ENCODE measurements around the gene ABCG1.

ABCG1 gene

GRCh38 chr21:42198929-42199867 is 19.7 kb upstream of the ABCG1 start:
- Histone ChIP-seq H3K4me1 (peaks cover 50 to 82% (median 70%) of the 10 kb centered on the region in 10 experiments), H3K9me3 (replicated peaks in 1 of 11) (peaks cover 0 to 9% (median 0%) of the 10 kb centered on the region in 11 experiments; a peak in 7 of 22 replicates), H4K20me1 (no peaks in the 10 kb centered on the region), H3K9ac (peak overlapping the region; percentile 51 to 70 (median 59); a peak in 19 of 22 replicates), H3K4me2 (peak overlapping the region; percentile 30 to 91 (median 73)), H3K27me3 (no peaks in the 10 kb centered on the region), H3K36me3 (no peaks in the 10 kb centered on the region), H3K4me3 (no peak overlapping the region), H3K27ac (peak overlapping the region; percentile 67 to 97 (median 84))
- TF ChIP-seq Cebpa-rat (IDR thresholded peaks at IDR 0.05) = peak in 10 of 11 experiments; percentile 68 to 98 (median 88); a peak in 20 of 22 replicates

- H3K36me3 ChIP-seq = no peaks in the 10 kb centered on the region
- no peaks in the 10 kb centered on the region for H3K27me3 ChIP-seq
- TF ChIP-seq Cebpa-rat (IDR thresholded peaks at IDR 0.05) = no peak
- H3K9me3 ChIP-seq (replicated peaks in 1 of 11) = peaks cover 0 to 9% (median 0%) of the 10 kb centered on the region in 11 experiments; a peak in 7 of 22 replicates
- no peaks in the 10 kb centered on the region for H4K20me1 ChIP-seq
- H3K4me1 ChIP-seq = peaks cover 43 to 77% (median 63%) of the 10 kb centered on the region in 10 experiments
- peak overlapping the region; percentile 30 to 91 (median 73) for H3K4me2 ChIP-seq
- H3K9ac ChIP-seq = peak overlapping the region; percentile 49 to 70 (median 59); a peak in 19 of 22 replicates
- H3K4me3 ChIP-seq = no peak overlapping the region
- peak overlapping the region; percentile 67 to 97 (median 84) for H3K27ac ChIP-seq
Observed at GRCh38 chr21:42199868-42200463, 19.0 kb upstream of the ABCG1 start.

- H3K4me1 ChIP-seq = peaks cover 32 to 70% (median 52%) of the 10 kb centered on the region in 10 experiments
- peaks cover 0 to 9% (median 0%) of the 10 kb centered on the region in 11 experiments; a peak in 7 of 22 replicates for H3K9me3 ChIP-seq (replicated peaks in 1 of 11)
- no peak overlapping the region for H3K4me3 ChIP-seq
- H3K36me3 ChIP-seq = no peaks in the 10 kb centered on the region
- no peaks in the 10 kb centered on the region for H4K20me1 ChIP-seq
- peak overlapping the region in 7 of 11 experiments; percentile 41 to 91 (median 79); a peak in 10 of 22 replicates for H3K4me2 ChIP-seq
- no peaks in the 10 kb centered on the region for H3K27me3 ChIP-seq
- H3K9ac ChIP-seq = peak overlapping the region in 2 of 11 experiments; percentile 9 to 27; a peak in 1 of 22 replicates
- TF ChIP-seq Cebpa-rat (IDR thresholded peaks at IDR 0.05) = no peak
- H3K27ac ChIP-seq = peak overlapping the region in 9 of 11 experiments; percentile 25 to 97 (median 39); a peak in 16 of 22 replicates
Observed at GRCh38 chr21:42200906-42201614, 17.9 kb upstream of the ABCG1 start.

- no peak for TF ChIP-seq Cebpa-rat (IDR thresholded peaks at IDR 0.05)
- Histone ChIP-seq H3K9me3 (replicated peaks in 1 of 11) (peaks cover 0 to 9% (median 0%) of the 10 kb centered on the region in 11 experiments; a peak in 7 of 22 replicates), H3K4me3 (no peak overlapping the region)
Observed at GRCh38 chr21:42201615-42202161, 17.3 kb upstream of the ABCG1 start.

GRCh38 chr21:42202321-42202720 is 16.6 kb upstream of the ABCG1 start:
- Histone ChIP-seq H3K9me3 (replicated peaks in 1 of 11) (peaks cover 0 to 9% (median 0%) of the 10 kb centered on the region in 11 experiments; a peak in 7 of 22 replicates), H3K4me3 (no peak overlapping the region), H3K4me2 (peak overlapping the region; percentile 31 to 85 (median 46)), H3K36me3 (no peaks in the 10 kb centered on the region), H3K27ac (peak overlapping the region in 4 of 11 experiments; percentile 39 to 97 (median 85); a peak in 4 of 22 replicates), H4K20me1 (no peaks in the 10 kb centered on the region), H3K4me1 (peaks cover 32 to 59% (median 43%) of the 10 kb centered on the region in 10 experiments), H3K9ac (no peak overlapping the region), H3K27me3 (no peaks in the 10 kb centered on the region)
- TF ChIP-seq Cebpa-rat (IDR thresholded peaks at IDR 0.05) = no peak

More at GRCh38 chr21:42201615-42202161, 17.3 kb upstream of the ABCG1 start:
- Histone ChIP-seq H3K27me3 (no peaks in the 10 kb centered on the region), H3K4me1 (peaks cover 32 to 64% (median 46%) of the 10 kb centered on the region in 10 experiments), H3K9ac (peak overlapping the region in 3 of 11 experiments; percentile 9 to 27 (median 10); a peak in 1 of 22 replicates), H3K27ac (peak overlapping the region in 9 of 11 experiments; percentile 25 to 97 (median 39); a peak in 15 of 22 replicates), H4K20me1 (no peaks in the 10 kb centered on the region), H3K36me3 (no peaks in the 10 kb centered on the region), H3K4me2 (peak overlapping the region in 10 of 11 experiments; percentile 31 to 85 (median 48); a peak in 15 of 22 replicates)

- H3K36me3 ChIP-seq = no peaks in the 10 kb centered on the region
- no peak overlapping the region for H3K4me3 ChIP-seq
- no peak overlapping the region for H3K9ac ChIP-seq
- H3K4me1 ChIP-seq = peaks cover 32 to 64% (median 43%) of the 10 kb centered on the region in 10 experiments
- peaks cover 0 to 2% (median 0%) of the 10 kb centered on the region in 11 experiments; a peak in 6 of 22 replicates for H3K9me3 ChIP-seq (replicated peaks in 1 of 11)
- no peaks in the 10 kb centered on the region for H3K27me3 ChIP-seq
- no peak overlapping the region for H3K27ac ChIP-seq
- no peak overlapping the region for H3K4me2 ChIP-seq
- no peaks in the 10 kb centered on the region for H4K20me1 ChIP-seq
- TF ChIP-seq Cebpa-rat (IDR thresholded peaks at IDR 0.05) = no peak
Observed at GRCh38 chr21:42203321-42203720, 15.6 kb upstream of the ABCG1 start.

- Histone ChIP-seq H3K9me3 (replicated peaks in 1 of 11) (no peaks in the 10 kb centered on the region), H3K4me3 (no peak overlapping the region), H3K4me1 (peaks cover 28 to 64% (median 38%) of the 10 kb centered on the region in 10 experiments), H4K20me1 (no peaks in the 10 kb centered on the region), H3K36me3 (no peaks in the 10 kb centered on the region), H3K27me3 (no peaks in the 10 kb centered on the region), H3K27ac (no peak overlapping the region), H3K9ac (no peak overlapping the region), H3K4me2 (no peak overlapping the region)
- TF ChIP-seq Cebpa-rat (IDR thresholded peaks at IDR 0.05) = no peak
Observed at GRCh38 chr21:42203936-42204335, 15.0 kb upstream of the ABCG1 start.

GRCh38 chr21:42207426-42207825 is 11.5 kb upstream of the ABCG1 start:
- no peaks in the 10 kb centered on the region for H3K9me3 ChIP-seq (replicated peaks in 1 of 11)
- no peaks in the 10 kb centered on the region for H4K20me1 ChIP-seq
- peaks cover 3 to 40% (median 4%) of the 10 kb centered on the region in 10 experiments; a peak in 19 of 20 replicates for H3K4me1 ChIP-seq
- peak overlapping the region in 2 of 11 experiments; percentile 15 to 21; a peak in 2 of 22 replicates for H3K27ac ChIP-seq
- H3K9ac ChIP-seq = no peak overlapping the region
- H3K4me2 ChIP-seq = peak overlapping the region in 2 of 11 experiments; percentile 67 to 70; a peak in 4 of 22 replicates
- H3K36me3 ChIP-seq = no peaks in the 10 kb centered on the region
- H3K27me3 ChIP-seq = no peaks in the 10 kb centered on the region
- H3K4me3 ChIP-seq = no peak overlapping the region
- TF ChIP-seq Cebpa-rat (IDR thresholded peaks at IDR 0.05) = no peak

All from BLaER1 treated with 17β-estradiol and CSF1 and Interleukin-3, amounts not matched to agents 10 nM and 100 nM (cell line).